NCI-H1092 (cell line): ENCODE results near the gene NLGN1.

Experiments used
- DNase-seq: peaks from one replicate; lab custom pipeline; 2025; lab: John Stamatoyannopoulos, UW

Gene NLGN1

DNA sequence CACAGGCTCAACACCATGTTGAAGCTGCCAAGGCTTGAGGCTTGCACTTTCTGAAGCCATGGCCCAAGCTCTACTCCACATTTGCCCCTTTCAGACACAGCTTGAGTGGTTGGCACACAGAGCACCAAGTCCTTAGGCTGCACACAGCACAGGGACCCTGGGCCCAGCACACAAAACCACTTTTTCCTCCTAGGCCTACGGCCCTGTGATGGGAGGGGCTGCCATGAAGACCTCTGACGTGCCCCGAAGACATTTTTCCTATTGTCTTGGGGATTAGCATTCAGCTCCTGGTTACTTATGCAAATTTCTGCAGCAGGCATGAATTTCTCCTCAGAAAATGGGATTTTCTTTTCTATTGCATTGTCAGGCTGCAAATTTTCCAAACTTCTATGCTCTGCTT, 445.5 kb downstream of the NLGN1 start:
- no peak for DNase-seq

DNA sequence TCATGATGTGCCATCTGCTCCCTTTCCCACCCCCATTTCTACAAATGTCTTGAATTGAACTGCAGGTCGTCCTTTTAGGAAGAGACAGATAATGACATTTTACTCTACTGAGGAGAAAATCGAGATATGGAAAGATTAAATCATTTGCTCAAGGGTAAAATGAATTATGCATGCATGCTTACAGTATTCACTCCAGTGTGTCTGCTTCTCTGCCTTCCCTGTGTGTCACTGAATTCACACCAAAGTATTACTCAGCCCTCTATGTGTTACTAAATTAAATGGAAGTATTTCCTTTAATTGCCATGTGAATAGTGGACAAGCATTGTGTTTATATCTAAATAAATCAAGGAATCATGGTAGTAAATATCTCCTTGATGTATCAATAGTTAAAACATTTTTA, 449.0 kb downstream of the NLGN1 start:
- DNase-seq, result no peak

DNA sequence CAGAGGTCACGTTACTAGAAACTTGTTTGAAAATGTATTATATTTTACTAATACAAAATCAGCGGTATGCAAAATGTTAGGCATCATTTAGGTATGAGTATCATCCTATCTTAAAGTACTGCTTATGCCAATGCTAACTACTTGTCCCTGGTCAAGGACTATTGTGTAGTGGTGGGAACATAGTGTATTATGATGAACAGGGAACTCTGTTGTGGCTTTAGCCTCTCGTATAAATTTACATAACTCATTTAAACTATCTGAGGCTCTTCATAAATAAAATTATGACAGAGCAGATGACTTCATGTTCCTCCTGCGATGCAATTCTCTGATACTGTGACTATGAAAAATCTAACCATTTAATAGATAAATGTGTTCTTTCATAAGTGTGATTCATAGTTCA, 451.9 kb downstream of the NLGN1 start:
- DNase-seq, result no peak

DNA sequence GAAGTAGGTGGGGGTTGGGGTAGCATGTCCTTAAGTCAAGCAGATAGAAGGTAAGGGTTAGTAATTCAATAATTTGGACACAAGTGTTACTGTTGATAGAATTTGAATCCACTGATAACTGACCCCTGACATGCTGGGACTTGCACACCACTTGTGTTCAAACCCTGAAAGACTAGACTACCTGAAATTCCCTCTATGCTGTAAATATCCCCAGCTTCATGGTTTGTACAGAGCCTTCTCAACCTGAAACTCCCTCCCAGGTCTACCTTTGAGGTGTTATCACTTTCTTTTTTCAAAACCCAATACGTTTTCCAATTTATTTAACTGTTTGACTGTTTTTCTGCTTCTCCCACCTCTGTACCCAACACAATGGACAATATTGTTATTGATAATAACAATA, 459.6 kb downstream of the NLGN1 start:
- DNase-seq, result no peak

DNA sequence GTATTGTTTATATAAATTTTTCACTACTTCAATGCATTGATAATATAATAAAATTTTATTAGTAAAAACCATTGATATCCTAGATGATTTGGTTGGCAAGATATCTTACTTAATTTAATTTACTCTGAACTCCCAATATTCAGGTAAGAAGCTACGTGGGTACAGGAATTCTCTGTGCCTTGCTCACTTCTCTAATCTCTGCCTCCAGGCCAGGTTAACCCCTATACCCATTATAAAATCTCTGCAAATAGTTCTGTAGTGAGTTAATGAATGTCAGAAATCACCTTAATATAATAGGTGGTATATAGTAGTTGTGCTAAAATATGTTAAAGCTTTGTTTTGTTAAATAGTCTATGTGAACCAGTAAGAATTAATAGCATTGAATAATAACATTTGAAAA, 465.2 kb downstream of the NLGN1 start:
- no peak for DNase-seq

DNA sequence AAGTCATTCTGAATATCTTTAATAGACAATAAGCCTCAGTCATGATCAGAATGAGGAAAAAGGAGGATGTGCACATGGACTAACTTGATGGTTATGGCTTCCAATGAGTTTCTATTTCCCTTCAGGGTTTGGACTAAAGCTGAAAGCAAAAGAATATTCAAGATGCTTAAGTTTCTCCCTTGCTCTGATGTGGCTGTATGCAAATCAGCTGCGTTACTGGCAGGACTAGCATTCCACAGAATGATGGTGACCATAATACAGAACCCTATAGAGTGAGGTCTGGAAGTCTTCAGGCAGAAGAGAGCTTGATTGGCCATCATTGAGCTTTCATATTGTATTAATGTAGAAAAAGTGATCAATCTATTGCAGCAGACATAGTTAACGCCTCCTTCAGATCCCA, 466.0 kb downstream of the NLGN1 start:
- DNase-seq, result no peak

DNA sequence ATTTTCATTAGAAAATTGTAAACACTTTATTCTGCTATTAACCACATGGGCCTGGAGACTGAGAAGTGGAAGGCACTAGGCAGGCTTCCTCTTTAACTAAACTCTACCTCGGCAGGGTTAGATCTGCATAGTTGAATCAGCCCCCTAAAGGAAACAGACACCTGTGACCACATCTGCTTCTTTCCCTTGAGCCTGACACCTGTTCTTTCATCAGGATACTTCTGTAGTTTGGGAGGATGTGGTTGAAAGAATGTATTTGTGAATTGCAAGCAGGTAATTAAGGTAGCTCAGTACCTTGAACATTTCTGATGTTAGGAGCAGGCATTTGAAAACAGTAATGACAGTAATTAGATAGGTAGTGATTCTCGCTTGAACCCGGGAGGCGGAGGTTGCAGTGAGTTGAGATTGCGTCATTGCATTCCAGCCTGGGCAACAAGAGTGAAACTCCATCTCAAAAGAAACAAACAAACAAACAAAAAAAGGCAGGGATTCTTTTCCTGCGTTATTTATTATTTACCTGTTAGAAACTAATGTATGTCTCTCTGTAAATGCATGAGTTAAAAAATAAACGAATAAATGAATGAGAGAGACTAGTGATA, 468.5 kb downstream of the NLGN1 start:
- no peak for DNase-seq

DNA sequence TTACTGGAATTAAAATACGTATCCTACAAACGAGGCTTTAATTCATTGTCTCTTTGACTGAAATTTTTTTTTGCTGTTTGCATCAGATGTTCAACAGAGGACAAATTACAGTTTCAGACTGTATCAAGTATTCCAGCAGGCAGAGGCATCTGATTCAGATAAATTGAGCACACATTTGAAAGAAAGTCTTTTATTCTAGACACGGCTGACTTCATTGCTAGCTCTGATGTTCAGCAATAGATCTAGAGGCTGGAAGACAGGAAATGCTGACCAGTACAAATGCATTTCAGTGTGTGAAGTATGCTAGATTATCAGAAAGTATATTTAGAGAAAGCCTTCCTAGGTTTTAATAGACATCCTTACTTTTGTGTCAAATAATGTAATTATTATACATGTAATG, 472.2 kb downstream of the NLGN1 start:
- DNase-seq, result no peak

DNA sequence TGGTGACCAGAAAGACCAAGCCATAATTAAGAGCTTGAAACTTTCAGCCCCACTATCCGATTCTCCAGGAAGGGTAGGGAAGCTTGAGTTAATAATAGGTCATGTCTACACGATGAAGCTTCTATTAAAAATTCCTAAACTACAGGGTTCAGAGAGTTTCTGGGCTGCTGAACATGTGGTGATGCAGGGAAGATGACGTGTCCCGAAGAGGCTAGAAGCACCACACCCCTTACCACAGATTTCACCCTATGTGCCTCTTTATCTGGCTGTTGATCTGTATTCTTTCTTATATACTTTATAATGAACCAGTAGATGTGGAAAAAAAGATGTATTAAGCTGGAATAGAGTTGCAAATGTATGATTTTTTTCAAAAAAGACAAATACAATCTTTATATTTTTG, 473.4 kb downstream of the NLGN1 start:
- DNase-seq, result no peak

DNA sequence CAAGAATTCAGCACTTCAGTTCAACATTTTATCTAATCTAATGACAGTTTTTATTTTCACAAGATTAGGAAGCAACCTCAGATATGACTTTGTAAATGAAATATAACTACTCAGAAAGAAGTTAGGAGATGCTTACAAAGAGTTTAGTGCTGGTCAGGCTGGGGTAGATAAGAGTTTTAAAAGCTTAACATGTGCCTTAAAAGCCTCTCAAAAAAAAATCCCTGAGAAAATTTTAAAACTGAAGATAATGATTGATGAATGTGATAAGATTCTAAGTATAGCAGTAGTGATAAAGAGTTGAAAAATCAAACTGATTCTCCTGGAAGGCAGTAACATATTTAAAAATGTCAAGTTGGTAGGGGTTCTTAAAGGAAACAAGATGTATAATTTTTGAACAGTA, 478.2 kb downstream of the NLGN1 start:
- no peak for DNase-seq

DNA sequence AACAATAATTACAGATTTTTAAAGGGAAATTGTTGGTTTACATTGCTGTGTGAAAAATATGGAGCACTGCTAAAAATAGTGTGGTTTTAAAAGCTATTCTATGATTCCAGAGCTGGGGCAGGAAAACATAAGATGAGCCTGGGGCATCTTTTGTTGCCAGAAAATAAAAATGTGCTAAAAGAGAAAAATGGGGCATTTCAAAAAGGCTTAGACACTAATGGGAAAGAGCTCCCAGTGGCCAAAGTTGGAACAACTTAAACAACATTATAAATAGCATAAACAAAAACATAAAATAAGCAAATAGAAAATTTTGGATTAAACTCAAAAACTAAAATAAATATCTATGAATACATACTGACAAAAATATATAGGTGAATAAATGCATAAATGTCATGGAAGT, 478.9 kb downstream of the NLGN1 start:
- DNase-seq, result no peak

DNA sequence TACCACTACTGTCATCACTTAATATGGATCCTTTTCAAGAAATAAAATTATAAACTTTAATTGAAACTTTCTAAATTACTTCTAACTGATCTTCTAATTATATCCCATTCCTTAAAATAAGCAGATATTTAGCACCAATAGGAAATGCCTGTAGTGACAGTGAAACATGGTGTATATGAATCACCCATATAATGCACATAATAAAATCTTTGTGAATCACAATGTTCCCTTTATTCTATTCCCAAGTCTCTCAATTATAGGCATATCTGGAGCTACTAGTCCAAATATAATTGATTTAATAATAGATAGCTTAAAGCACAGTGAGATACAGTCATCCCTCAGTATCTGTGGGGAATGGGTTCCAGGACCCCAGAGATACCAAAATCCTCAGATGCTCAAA, 490.3 kb downstream of the NLGN1 start:
- no peak for DNase-seq

DNA sequence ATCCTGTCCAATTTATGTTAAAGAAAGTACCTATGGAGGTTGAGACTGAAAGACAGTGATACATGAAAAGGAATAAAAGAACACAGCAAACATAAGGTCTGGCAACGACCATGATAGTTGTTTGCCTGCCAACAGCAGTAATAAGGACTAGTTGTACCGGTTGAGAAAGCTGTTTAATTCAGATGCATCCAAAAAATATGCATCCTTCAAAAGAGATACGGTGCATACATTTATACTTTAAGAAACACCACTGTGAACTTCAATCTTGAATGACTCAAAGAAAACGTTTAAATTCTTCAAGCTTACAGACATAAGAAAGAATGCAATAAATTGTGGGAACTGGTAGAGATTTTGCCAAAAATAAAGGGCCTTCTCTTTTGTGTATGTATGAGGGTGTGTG, 492.1 kb downstream of the NLGN1 start:
- no peak for DNase-seq

DNA sequence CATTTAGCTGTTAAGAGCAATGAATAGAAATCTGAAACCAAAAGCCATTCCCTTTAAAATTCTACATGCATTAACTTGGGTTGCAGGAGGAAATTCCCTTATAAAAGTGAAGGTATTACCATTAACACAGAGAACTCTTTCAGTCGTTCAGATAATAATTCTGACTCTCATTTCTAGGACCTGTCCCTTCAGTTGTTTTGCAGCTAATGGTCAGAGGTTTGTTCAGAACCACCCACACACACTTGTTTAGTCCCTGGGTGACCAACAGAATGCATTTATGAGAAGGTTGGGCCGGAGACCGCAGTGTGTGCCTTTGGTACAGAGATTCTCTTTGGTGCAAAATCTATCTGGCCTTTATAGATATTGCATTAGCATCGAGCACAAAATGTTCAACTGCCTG, 492.5 kb downstream of the NLGN1 start:
- DNase-seq, result no peak

DNA sequence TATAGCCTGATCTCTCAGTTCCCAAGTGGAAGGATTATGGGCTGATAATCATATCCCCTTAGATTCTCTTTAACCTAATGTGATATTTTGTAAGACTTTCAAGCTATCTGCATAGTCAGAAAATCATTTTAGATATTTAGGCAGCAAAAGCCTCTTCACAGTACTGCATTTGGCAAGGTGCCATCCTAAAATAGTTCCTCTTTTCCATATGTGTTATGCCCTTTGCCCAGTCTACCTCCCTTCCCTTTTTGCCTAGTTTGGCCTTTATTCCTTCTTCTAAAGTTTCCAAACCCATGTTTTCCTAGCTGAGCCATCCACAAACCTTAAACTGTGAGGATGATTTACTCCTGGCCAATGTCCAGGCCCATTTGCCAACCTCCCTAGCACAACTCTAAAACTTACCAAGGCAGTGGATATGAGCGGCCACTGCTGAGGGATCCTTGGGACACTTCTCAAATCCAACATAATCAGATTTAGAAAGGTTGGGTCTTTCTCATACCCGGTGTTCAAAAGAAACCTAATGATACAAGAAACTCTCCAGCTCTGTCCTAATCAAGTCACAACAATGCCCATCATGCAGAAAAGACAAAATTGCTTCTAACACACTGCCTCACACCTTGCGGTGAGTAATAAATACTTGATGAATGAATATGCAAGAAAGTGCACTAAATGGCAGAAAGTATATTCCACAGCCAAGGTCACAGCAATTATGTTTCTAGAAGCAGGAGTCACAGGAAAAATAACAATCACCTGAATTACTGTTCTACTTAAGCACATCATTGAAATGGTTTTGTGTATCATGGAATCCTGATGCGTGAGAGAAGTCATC, 493.9 kb downstream of the NLGN1 start:
- no peak for DNase-seq

DNA sequence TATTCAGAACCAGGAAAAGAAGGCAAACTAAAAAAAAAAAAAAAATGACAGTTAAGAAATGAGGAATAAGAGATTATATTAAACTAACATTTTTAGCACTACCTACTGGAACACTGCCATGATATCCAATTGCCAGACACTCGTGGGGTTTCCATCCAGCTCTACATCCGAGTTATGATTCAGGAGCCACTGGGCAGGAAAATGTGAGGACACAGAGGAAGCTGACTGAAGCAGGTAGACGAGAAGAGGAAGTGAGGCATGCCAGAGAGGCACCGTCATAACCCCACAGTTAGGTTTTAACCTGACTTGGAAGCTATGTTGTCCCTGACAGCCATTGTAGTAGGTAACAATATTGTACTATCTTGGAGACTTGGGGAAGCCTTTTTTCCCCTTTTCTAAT, 495.0 kb downstream of the NLGN1 start:
- no peak for DNase-seq

DNA sequence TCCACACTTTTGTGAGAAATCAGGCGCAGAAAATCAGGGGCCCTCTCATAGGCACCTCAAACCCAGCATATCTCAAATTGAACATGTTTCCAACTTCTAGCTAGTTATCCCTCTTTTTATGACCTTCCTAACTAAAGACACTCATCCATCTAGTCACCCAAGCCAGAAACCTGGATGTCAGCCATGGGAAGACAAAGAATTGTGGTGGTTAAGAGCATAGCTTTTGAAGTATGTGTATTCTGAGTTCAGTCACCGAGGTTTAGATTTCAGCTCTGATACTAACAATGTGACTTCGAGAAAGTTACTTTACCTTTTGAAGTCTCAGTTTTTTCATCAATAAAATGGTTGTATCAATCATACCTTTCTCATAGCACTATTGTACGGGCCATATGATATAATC, 495.5 kb downstream of the NLGN1 start:
- DNase-seq, result no peak

DNA sequence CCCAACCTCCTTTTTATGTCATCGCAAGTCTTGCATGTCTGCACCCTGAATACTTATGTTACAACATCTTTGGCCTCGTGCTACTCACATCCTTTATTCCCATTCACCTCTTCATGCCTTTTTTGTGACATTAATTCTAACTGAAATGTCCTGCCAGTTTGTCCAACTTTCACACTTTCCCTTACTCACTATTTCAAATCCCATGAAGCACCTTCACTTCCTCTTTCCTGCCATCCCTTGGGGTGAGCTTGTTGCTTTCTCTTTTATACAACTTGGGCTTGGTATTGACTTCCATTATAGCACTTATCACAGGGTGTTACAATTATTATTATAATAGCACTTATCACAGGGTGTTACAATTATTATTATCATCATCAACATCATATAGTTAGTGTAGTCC, 496.3 kb downstream of the NLGN1 start:
- DNase-seq, result no peak

DNA sequence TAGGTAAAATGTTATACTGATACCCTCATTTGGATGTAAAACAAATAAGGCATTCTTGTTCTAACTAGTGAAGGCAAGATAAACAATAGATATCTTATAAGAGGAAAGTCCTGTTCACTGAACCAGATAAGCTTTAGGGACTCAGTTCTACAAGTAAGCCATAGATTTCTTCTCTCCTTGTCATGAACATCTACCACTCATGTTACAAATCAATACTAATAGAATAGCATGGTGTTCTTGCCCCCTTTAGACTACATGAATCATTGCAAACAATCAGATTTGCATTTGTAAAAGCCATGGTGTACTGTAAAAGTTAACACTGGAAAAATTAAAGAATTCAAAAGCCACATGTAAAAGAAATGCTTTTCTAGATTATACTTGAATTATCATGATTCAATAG, 500.1 kb downstream of the NLGN1 start:
- no peak for DNase-seq

DNA sequence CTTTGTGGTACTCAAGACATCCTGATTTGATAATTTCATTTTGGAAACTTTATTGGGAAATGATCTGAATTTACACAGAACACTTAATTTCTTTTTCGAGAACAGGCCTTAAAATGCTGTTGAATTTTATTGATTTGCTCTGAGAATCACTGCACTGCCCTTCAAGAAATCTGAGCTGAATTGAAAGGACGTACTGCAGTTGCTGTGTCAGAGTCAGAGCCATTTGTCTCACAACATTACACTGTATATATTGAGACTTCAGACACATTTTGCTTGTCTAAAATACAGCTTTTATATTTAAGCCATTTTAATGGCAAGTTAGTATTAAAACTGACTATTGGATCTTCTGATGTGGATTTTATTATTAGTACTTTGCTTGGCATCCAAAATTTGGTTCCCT, 504.1 kb downstream of the NLGN1 start:
- no peak for DNase-seq

DNA sequence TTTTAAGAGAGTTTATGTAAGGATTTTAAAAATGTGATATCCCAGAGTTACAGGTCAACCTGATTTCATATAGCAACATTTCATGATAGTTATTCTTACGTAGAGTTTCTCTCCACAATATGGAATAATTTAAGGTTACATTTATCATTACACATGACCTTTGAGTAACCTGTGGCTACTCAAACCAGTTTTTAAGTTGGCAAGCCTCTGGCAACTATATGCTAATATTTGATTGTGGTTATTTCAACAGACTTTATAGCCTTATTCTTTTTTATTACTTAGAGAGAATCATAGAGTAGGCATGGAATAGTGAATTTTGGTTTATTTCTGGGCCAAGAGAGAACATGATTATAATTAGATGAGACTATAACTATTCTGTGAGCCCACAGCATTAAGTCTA, 504.9 kb downstream of the NLGN1 start:
- no peak for DNase-seq

DNA sequence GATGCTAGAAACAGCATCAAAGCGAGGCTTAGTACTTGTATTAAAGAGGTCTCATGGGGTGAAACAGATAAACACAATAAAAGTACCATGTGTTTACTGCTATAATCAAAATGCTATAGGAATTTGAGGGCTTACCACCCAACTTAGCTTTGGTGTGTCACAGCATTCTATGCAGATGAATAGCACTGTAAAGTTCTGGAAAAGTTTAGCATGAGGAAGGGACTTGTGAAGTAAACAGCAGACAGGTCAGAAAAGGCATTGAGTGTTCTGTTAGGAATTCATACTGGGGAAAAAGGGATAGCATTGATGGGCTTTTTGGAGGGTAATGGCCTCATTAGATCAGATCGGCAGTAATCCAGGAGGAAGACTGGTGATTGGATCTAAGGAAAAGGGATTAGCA, 505.3 kb downstream of the NLGN1 start:
- DNase-seq, result no peak

DNA sequence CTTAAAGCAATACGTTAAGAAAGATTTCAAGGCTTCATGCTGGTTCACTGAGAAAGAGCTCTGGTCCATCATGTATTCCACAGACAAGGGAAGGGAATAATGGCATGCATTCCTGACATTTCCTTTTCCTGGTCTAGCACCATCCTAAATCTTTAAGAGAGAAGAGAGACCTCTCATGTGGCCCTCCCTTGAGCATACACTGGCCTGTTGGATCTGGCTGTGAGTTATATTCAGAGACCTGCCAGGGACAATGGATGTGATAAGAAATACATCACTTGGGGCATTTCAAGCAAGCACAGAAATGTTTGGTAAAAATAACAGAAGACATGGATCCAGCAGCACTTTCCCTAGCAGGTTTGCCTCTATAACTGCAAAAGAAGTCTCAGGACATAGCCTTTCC, 507.8 kb downstream of the NLGN1 start:
- DNase-seq, result no peak

DNA sequence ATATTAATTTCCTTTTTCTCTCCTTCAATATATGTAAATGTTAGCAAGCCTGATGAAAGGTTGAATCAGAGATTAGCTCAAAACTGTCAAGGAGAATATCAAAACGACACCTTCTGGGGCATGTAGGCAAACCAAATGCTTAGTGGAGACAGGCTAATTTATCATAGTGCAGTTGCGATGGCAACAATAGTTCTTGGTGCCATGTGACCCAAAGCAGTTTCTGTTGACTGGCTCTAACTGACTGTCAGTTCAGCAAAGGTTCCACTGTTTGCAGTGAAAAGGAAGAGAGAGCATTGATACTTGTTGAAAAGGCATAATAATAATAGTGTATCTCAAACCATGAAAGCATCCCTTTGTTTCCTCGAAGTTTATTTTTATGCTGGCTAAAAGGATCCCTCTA, 513.9 kb downstream of the NLGN1 start:
- DNase-seq, result no peak
